ENCODE measurements around the gene DGKG.

Gene DGKG

DNA sequence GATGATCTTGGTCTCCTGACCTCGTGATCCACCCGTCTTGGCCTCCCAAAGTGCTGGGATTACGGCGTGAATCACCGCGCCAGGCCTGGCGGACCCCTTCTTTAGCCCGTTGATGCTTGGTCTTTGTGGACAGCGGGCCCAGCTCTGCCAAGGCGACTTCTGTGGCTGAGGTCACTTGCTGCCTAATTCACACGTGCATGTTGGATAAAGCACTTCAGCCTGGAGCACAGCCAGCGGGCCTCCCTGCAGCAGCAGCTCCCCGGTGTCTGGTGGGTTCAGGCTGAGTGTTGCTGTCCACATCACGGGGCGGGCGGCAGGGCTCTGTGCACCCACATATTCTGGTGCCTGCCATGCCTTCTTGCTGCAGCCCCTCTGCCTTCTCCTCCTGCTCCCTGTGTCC is 88.4 kb downstream of the DGKG start:
- no peak for DNase-seq (ENCODE audit: low read depth)

DNA sequence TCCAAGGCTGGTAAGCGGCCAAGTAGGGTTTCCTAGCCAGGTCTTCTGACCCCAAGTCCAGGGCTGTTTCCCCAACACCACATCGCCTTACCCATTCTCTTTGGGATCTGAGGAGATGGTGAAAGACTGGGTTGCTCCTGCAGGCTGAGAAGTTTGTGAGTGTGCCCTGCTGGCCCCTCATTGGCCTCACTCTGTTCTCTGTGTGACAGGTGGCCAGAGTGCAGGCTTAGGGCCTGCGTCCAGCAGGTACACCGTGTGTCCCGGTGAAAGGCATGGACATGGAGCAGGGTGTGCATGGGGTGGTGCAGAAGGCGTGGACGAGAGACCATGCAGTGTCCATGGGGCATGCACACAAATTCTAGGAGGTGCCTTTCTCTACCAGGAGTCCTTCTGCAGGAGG is 91.3 kb downstream of the DGKG start:
- DNase-seq (ENCODE audit: low read depth): no peak

DNA sequence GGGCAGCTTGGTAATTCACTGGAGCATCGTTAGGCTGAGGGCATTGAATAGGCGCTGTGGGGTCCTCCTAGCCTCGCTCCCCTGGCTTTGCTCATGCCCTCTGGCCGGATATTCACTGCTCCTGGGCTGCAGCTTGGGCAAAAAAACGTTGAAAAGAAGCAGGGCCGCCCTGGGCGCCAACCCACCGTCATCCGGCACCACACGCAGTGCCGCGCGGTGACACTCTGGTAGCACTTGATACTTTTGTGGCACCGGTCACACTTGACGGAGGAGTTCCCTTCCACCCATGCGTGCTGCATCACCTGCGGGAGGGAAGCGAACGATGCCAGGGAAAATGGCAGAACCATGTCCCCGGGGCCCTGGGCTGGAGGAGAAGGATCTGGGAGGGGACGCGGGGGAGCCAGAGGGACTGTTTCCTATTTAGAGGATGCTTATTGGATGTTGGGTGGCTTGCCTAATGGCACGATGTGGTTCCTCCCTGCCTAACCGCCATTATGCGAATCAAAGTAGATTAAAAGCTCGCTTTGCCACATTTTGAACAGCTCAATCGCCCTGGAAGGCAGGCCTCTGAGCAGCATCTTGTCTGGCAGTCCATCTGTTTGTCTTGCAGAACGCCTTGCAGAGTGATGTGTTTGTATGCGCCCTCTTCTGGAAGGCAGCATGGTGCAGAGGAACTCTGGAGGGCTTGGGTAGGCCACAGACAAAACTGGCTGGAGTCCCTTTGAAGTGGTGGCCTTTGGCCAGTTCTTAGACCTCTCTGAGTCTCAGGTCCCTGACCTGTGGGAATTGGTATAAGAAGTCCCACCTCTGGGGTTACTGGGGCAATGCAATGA is 93.2 kb downstream of the DGKG start:
- DNase-seq (ENCODE audit: low read depth): no peak

DNA sequence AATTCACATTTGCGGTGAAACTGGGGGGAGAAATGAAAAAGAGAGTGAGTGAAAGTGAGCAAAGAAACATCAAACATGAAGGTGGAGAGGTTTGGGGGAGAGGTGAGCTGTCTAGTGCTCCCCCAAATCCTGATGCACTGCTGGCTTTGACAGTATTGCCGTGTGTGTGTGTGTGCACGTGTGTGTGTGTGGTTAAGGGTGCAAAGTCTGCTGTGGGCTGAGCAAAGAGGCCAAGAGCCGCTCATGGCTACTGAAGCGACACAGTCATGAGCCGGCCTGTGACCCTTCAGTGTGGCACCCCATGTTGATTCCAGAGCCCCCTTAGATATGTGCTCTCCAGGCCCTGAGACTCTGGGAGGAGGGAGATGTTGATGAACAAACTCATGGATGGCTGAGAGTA is 94.3 kb downstream of the DGKG start:
- no peak for DNase-seq (ENCODE audit: low read depth)

DNA sequence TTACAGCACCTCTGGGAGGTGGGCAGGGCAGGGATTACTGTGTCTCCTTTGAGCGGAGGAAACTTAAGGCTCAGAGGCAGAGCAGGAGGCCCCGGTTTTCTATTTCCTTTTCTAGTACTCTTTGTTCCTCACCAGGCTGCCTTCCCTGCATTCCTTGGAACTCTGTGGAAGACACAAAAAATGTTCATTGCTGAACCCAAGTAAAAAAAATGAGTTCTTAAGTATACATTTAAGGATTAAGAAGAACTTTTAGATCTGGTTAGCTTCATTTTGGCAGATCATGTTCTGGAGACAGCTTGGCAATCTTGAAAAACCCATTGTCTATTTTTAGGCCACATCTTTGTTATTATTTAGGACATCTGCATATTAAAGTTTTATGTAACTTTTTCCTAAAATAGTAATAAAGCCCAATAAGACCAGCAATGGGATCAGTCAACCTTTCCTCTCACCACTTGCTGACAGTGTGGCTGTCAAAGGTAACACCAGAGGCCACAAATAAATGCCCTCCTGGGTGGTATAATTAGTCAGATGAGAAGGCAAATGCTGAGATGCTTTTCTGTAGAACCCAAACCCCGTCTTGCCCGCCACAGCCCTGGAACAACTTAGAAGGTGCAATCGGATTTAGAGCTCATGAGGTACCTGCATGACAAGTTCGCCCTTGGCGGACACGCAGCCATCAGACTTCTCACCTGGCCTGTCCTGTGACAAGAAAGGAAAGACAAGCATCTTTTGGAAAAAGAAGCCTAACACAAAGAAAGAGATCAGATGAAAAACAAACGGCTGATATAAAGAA is 97.2 kb downstream of the DGKG start:
- no peak for DNase-seq (ENCODE audit: low read depth)

DNA sequence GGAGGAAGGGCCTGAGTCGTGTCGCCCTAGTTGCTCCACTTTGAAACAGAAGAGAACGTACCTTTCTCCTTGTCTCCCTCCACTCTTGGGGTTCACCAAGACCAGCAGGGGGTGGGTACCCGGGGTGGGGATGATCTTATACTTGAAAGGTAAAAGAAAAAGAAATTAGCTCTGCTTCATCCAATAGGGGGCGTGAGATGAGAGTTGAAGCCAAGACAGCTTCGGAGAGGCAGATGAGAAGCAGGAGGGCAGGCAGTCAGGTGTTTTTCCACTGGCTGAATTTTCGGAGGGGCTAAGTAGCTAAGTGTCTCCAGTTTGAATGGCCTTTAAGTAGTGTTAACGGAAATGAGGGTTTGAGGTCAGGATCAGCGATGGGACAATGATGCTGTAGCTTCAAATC is 100.4 kb downstream of the DGKG start:
- DNase-seq (ENCODE audit: low read depth): no peak

DNA sequence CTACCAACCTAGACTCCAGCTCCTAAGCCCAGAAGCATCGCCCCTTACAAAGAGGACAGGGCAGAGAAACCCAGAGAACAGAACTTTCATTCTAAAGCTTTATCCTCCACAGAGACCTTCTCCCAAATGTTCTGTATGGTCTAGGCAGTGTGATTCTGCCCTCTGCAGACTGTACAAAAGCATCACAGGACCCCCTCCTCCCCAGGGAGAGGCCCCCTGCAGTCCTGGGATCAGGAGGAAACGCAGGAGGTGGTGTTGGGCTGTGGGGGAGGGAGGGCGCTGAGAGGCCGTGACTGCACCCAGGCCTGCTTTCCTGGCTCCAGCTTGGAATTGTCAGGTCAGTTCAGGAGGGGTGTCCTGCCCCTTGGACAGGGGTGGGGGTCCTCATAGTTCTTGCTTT is 101.3 kb downstream of the DGKG start:
- no peak for DNase-seq (ENCODE audit: low read depth)

DNA sequence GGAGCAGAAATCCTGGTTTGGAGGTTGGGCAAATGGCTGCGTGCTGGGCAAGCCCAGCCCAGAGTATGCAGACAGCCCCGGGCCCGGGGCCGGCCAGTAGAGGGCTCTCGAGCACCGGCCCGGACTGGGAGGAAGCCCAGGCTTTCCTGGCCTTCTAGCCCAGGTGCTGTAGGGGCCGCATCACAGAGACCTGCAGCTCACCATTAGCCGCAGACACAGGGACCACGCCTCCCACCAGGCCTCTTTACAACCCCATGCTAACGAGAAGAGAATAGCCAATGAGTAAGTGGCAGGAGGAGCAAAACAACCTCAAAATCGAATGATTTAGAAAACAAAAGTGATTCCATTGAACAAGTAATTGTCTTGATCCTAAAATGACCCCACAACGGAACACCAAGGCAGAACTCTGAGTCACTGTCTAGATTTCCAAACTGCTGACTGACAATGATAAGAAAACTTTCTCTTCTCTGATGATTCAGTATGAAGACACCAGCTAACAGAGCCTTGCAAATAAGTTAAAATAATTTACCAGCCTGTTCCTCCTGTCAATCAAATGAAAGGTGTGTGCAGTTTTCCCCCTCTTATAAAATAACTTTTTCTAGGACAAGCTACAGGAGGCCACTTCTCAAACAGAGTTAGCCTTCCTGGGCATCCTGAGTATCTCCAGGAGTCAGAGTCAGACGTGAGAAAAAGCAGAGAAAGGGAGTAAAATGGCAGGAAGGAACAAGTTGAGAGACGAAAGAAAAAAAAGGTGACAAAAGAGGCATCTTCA is 102.2 kb downstream of the DGKG start:
- no peak for DNase-seq (ENCODE audit: low read depth)

DNA sequence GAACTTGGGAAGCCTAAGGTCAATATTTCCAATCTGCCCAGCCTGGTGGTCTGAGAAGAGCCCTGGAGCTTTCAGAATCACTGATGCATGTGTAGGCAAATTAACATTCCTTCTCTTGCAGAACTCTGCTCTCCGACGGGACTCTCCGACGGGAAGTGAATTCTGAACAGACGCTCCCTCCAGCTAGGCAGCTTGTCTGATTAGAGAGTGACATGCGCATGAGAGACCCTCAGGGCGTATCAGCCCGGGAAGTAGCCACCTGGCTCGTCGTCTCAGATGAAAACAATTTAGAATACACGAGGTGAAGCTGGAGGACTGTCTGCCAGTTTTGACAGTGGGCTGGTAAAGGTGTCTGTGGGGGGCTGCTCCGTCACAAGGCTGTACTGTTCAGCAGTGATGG is 103.1 kb downstream of the DGKG start:
- no peak for DNase-seq (ENCODE audit: low read depth)

DNA sequence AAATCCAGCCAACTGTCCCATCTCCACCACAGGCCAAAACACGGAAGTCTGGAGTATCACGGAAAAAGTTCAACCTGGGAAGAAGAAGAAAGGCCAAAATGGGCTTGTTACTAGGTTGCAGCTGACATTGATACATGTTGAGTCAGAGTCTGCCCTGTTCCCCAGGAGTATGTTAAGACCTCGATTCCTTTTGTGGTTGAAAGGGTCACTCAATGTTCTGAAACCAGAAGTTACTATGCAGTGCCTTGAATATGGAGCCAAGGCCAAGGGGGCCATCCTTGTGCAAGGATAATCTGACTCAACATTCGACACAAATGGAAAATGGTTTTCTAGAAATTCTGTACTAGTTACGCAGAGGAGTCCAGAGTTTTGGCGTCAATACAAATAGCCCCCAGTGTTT is 104.2 kb downstream of the DGKG start:
- no peak for DNase-seq (ENCODE audit: low read depth)

DNA sequence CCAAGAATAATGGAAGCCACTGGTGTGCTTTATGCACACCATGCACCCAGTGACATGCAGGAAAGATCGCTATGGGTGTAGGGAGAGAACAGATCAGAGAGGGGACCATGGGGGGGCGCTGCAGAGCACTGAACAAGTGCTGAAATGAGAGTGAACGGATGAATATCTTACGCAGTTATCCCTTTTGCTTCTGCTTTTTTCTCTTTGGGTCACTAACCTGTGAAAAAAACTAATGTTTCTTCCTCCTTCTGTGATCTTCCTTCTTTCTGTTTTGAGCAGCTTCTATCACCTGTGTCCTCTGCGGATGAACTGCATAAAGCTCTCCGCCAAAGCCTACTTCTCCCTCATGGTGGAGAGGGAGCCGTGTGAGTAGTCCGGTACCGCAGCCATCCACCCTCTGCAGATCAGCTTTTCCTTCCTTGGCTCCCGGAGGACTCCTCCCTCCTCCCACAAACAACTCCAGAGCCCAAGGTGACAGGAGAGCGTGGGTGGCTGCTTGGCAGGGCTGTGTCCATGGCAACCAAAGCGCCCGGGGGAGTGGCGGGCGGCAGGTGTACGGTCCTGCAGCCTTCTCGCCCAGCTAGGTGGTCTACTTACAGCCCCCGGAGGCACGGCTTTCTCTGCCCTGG is 106.2 kb downstream of the DGKG start:
- DNase-seq (ENCODE audit: low read depth): no peak

DNA sequence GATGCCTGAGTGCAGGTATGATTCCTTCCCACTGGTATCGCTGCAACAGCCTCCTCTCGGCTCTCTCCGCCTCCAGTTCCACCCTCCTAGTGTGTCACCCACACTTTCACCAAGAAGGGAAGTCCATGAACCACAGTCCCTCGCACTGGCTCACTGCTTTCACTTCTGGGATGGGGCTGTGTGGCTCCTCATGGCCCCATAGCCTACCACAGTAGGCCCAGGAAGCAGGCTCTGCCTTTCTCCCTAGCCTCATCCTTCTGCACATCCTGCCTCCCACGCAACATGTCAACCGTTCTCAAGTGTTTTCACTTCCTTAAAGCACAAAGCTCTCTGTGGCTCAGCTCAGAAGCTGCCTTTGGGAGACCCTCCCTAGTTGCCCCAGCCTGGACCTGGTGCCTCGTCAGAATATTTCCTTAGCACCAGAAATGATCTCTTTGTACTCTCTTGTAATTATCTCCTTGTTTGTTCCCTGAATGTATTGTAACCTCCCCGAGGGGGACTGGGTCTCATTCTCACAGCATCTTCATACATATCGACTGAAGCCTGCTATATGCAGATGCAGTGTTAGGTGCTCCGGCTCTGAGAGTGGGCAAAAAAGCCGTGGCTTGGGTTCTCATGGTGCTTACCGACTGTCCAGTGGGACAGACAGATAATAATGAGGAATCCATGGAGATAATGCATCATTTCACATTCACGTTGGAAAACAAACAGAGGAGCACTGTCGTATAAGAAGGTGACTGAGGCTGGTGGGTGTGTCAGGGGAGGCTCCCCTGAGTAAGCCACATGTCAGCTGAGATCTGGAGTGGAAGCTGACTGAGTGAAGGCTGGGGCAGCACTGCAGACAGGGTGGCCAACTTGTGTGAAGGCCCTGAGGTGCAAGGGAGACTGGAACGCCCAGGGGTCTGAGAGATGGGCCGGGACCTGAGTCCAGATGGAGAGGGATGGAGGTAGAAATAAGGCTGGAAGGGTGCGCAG is 107.1 kb downstream of the DGKG start:
- DNase-seq (ENCODE audit: low read depth): no peak

DNA sequence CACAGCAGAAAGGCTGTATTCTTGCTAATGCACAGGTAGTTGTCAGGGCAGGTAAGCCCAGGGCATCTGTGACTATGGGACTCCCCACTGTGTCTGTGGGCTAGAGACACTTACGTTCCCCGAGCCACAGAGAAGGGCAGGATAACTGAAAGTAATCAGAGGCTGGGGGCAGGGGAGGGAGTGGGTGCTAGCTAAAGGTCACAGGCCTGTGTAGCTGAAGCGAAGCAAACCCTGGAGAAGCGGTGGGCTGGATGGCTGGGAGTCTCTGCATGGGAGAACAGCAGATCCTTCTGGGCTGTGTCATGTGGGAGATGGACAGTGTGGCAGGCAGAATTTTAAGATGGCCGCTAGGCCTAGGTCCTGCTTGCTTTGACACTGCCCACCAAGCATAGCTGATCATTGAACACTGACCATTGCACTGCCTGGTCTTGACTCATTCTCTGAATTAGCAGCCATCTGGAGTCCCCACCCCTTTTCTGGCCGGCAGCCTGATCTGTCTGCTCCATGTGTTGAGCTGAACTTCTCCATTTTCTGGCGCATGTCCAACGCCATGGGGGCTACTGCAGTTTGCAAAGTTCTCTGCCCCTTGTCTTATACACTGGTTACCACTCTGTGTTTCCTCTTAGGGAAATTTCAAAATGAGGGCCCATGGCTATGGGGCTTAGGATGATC is 110.0 kb downstream of the DGKG start:
- DNase-seq (ENCODE audit: low read depth): no peak

DNA sequence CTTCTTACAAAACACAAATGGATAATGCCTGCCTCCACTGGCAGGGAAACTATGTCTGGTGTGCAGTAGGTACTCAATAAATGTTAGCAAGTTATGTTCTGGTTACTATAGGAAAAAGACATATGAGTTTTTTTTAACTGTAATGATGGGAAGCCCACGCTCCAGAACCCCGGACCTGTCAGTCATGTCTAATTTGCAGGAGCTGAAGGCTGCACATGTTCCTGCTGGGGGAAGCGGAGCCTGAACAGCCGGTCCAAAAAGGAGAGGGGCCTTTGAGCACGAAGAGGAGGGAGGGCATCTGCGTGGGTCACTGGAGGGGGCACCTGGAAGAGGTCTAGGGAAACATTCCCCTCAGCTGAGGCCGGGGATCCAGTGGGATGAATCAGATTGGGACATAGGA is 113.2 kb downstream of the DGKG start:
- no peak for DNase-seq (ENCODE audit: low read depth)

DNA sequence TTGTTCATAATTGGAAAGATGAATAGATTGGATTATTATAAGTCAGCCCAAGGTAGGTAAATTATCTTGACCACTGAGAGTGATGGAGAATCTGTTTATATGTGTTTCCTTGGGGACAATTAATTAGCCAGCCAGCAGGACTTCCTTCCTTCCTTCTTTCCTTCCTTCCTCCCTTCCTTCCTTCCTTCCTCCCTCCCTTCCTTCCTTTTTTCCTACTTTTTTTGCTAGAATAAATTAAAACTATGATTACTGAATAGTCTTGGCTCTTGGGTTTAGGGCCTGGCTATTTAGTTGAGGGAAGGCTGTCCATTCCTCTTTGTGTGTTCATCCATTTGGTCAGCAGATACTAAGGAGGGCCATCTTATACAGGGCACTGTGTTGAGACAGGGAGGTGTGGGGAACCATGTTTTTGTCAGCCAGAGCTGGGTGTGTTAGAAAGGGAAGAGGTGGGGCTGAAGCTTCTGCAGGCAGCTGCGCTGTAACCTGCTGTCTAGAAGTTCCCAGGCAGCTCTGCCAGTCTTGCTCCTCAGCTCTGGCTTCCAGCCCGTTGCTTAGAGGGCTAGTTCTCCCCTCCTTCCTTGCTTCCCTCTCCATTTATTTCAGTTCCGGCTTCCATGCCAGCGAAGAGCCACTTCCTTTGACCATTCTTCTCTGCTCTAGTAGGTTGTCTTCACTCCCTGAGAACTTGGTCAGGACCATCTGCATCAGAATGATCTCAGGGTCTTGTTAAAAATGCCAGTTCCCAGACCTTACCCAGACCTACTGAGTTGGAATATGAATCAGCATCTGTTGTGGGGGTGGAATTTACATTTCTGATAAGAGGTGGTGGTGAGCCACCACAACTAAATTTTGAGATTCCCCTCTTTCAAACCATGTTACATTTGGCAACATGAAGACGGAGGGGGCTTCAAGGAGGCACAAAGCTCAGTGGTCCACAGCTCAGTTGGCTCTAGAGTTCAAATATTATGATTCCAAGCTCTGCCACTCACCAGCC is 113.9 kb downstream of the DGKG start:
- no peak for DNase-seq (ENCODE audit: low read depth)

DNA sequence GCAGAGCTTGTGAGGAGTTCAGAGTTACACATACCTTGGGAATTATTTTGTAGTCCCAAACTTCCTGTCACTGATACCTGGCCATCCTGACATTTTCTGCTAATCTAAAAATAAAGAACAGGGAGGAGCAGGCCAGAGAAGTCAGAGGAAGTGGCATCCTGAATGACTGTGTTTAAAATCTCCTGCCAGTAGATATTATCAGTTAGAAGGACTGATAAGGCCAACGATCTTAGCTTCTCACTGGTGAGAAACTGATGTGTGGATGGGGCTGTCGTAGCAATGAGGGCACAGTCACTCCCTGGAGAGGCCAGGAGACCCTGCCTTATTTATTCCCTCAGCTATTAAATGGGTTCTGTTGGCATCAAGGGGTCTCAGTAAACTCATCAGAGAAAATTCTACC is 115.1 kb downstream of the DGKG start:
- DNase-seq (ENCODE audit: low read depth): no peak

DNA sequence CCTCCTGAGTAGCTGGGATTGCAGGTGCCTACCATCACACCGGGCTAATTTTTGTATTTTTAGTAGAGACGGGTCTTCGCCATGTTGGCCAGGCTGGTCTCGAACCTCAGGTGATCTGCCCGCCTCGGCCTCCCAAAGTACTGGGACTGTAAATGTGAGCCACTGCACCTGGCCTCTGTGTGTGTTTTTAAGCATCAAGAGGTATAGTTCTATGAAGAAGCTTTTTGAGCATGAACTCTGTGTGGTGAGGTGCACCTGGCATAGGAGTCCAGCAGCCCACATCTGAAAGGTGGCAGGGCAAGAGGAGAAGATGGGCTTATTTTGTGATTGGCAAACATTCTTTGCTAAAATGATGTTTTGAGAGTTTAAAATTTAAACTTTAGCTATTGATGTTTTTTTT is 118.0 kb downstream of the DGKG start:
- no peak for DNase-seq (ENCODE audit: low read depth)

DNA sequence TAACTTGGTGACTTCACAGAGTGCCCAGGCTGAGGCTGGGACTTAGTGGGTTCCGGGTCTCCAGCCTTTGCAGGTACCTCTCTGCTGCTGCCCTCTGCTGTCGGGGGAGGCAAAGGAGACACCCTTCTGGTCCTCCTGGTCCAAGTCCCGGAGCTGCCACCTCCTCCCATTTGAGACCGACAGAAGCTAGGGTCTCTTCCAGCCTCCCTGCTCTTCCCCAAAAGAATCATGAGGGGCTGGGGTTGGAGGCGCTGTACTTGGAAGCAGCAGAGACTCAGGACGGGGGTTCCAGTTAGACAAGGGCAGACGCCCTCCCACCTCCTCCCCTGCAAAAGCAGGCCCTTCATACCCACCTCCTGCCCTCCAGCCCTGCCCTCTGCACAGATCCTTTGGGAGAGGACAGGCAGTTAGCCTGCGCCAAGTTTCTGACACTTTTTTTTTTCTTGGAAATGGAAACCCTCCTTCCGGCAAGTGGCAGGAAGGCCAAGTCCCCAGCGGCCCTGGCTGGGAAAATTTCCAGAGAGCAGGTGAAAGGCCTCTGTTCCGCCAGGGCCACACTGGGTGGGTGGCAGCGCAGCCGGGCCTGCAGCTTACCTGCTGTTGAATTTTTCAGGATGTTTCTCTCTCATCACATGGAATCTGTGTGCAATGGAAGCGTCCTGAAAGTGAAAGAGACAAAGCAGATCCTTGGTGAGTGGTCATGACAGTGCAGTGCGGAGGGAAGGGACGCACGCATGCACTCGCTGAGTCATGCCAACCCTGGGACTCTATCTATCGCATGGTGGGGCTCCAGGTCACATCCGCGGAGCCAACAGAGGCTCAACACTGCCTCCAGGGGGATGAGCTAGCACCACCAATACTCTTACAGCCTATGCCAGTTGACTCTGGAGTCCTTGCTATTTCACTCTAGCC is 119.9 kb downstream of the DGKG start:
- DNase-seq (ENCODE audit: low read depth): peak; percentile 63

Measured in HS-27A (cell line).